ENCODE data around the gene ARAP1.
A peak's percentile ranks its signal among the peaks of the same experiment; 100 is the strongest.

The ARAP1 gene

GRCh38 chr11:72780296-72781062, 28.3 kb upstream of the ARAP1 start:
- Histone ChIP-seq H3K4me2 (ENCODE audit: low read depth, low read length) (peak overlapping the region; percentile 65; the same call in 1 of the 2 replicates), H3F3A (ENCODE audit: insufficient read depth, low read length) (no peaks in the 10 kb centered on the region), H3K9me2 (replicated peaks; ENCODE audit: insufficient read depth, low read length) (no peaks in the 10 kb centered on the region), H3K79me2 (ENCODE audit: low read length) (no peaks in the 10 kb centered on the region), H3K27ac (ENCODE audit: low read length) (no peak overlapping the region), H2AFZ (ENCODE audit: low read length) (0 out of 2 replicates have a peak overlapping the region, but pooled peaks have one; percentile 11), H4K20me1 (ENCODE audit: insufficient read depth, low read length) (no peaks in the 10 kb centered on the region), H3K36me3 (replicated peaks; ENCODE audit: insufficient read depth, low read length) (no peaks in the 10 kb centered on the region), H3K9me3 (replicated peaks; ENCODE audit: insufficient read depth, low read length) (no peaks in the 10 kb centered on the region), H3K9ac (ENCODE audit: low read length) (no peak overlapping the region), H3K27me3 (replicated peaks; ENCODE audit: insufficient read depth, low read length) (no peaks in the 10 kb centered on the region), H3K4me1 (ENCODE audit: low read length) (peaks cover 15% of the 10 kb centered on the region), H3K4me3 (ENCODE audit: low read length) (peak overlapping the region; percentile 57; the same call in 1 of the 2 replicates)
- DNase-seq: no peak
- TF ChIP-seq, protein P1, sequence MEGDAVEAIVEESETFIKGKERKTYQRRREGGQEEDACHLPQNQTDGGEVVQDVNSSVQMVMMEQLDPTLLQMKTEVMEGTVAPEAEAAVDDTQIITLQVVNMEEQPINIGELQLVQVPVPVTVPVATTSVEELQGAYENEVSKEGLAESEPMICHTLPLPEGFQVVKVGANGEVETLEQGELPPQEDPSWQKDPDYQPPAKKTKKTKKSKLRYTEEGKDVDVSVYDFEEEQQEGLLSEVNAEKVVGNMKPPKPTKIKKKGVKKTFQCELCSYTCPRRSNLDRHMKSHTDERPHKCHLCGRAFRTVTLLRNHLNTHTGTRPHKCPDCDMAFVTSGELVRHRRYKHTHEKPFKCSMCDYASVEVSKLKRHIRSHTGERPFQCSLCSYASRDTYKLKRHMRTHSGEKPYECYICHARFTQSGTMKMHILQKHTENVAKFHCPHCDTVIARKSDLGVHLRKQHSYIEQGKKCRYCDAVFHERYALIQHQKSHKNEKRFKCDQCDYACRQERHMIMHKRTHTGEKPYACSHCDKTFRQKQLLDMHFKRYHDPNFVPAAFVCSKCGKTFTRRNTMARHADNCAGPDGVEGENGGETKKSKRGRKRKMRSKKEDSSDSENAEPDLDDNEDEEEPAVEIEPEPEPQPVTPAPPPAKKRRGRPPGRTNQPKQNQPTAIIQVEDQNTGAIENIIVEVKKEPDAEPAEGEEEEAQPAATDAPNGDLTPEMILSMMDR (IDR thresholded peaks at IDR 0.05; ENCODE audit: low read length): no peak
- TF ChIP-seq EZH2phosphoT487 (IDR thresholded peaks at IDR 0.05; ENCODE audit: low read length) (no peak), EZH2 (optimal IDR thresholded peaks at IDR 0.05; ENCODE audit: low read depth, low read length) (no peak)

- H3K9ac ChIP-seq (ENCODE audit: low read length): no peak overlapping the region
- TF ChIP-seq EZH2phosphoT487 (IDR thresholded peaks at IDR 0.05; ENCODE audit: low read length) (no peak), EZH2 (optimal IDR thresholded peaks at IDR 0.05; ENCODE audit: low read depth, low read length) (no peak)
- TF ChIP-seq, protein P1 (IDR thresholded peaks at IDR 0.05; ENCODE audit: low read length): no peak
- no peaks in the 10 kb centered on the region for H4K20me1 ChIP-seq (ENCODE audit: insufficient read depth, low read length)
- H2AFZ ChIP-seq (ENCODE audit: low read length): no peak overlapping the region
- no peak overlapping the region for H3K4me3 ChIP-seq (ENCODE audit: low read length)
- no peaks in the 10 kb centered on the region for H3K9me2 ChIP-seq (replicated peaks; ENCODE audit: insufficient read depth, low read length)
- H3K4me1 ChIP-seq (ENCODE audit: low read length): peaks cover 15% of the 10 kb centered on the region
- no peak for DNase-seq
- no peaks in the 10 kb centered on the region for H3K27me3 ChIP-seq (replicated peaks; ENCODE audit: insufficient read depth, low read length)
- no peaks in the 10 kb centered on the region for H3K79me2 ChIP-seq (ENCODE audit: low read length)
- H3K27ac ChIP-seq (ENCODE audit: low read length): no peak overlapping the region
- no peaks in the 10 kb centered on the region for H3K9me3 ChIP-seq (replicated peaks; ENCODE audit: insufficient read depth, low read length)
- H3K36me3 ChIP-seq (replicated peaks; ENCODE audit: insufficient read depth, low read length): no peaks in the 10 kb centered on the region
- no peaks in the 10 kb centered on the region for H3F3A ChIP-seq (ENCODE audit: insufficient read depth, low read length)
- no peak overlapping the region for H3K4me2 ChIP-seq (ENCODE audit: low read depth, low read length)
Observed at GRCh38 chr11:72779495-72780128, 27.4 kb upstream of the ARAP1 start.

DNA sequence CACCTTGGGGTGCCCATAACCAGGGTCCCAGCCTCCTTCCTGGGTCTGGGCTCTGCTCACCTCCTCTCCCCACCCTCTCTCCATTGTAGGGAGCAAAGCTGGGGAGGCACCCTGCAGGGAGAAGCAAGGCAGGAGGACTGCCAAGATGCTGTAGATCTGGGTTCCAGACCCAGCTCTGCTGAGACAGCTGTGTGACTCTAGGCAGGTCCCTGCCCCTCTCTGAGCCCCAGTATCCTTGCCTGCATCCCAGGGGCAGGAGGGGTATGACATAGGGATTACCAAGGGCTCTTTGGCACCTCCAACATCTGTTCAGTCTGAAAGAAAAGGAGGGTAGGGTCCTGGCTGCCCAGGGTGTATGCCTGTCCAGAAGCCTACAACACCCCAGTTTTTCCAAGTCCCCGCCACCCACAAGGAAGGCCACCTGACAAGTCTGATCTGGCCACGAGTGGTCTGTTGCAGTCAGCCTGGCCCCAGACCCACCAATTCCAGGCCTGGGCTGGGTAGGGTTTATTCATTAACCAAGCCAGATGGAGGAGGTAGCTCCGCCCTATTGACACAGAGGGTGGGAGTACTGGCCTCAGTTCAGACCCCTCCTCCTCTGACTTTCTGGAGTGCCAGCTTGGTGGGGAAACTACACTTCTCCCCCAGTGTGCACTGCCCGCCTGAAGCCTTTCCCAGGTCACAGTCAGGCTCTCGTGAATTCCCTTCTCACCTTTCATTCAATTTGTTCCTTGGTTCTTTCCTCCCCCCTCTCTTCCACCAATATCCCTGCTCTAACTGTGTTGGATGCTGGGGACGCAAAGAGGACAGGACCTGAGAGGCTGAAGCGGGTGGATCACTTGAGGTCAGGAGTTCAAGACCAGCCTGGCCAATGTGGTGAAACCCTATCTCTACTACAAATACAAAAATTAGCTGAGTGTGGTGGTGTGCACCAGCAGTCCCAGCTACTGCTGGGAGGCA, 26.6 kb upstream of the ARAP1 start:
- Histone ChIP-seq H3K9me2 (replicated peaks; ENCODE audit: insufficient read depth, low read length) (no peaks in the 10 kb centered on the region), H3K79me2 (ENCODE audit: low read length) (no peaks in the 10 kb centered on the region), H3K9me3 (replicated peaks; ENCODE audit: insufficient read depth, low read length) (no peaks in the 10 kb centered on the region), H3K9ac (ENCODE audit: low read length) (no peak overlapping the region), H3F3A (ENCODE audit: insufficient read depth, low read length) (no peaks in the 10 kb centered on the region), H3K4me3 (ENCODE audit: low read length) (no peak overlapping the region), H2AFZ (ENCODE audit: low read length) (no peak overlapping the region), H3K27ac (ENCODE audit: low read length) (no peak overlapping the region), H3K4me1 (ENCODE audit: low read length) (peaks cover 15% of the 10 kb centered on the region), H3K27me3 (replicated peaks; ENCODE audit: insufficient read depth, low read length) (no peaks in the 10 kb centered on the region), H4K20me1 (ENCODE audit: insufficient read depth, low read length) (no peaks in the 10 kb centered on the region), H3K4me2 (ENCODE audit: low read depth, low read length) (no peak overlapping the region), H3K36me3 (replicated peaks; ENCODE audit: insufficient read depth, low read length) (no peaks in the 10 kb centered on the region)
- no peak for DNase-seq
- no peak for TF ChIP-seq EZH2 (optimal IDR thresholded peaks at IDR 0.05; ENCODE audit: low read depth, low read length)
- TF ChIP-seq, protein P1 (IDR thresholded peaks at IDR 0.05; ENCODE audit: low read length): no peak
- TF ChIP-seq EZH2phosphoT487 (IDR thresholded peaks at IDR 0.05; ENCODE audit: low read length): no peak
